ENCODE data around the gene DPP8. TPM values are rescaled to one million over a fixed set of nuclear protein-coding genes. Genes with fewer than 3 reads are reported as not detected.
"Not testable (repeated sequence)": the region's sequence is repeated elsewhere in the genome, so short reads cannot be mapped to it uniquely, and the experiment has no call there.

Gene DPP8
- total RNA-seq, 2 experiments from 2014 or later, result 41.6 to 44.1 TPM

DNA sequence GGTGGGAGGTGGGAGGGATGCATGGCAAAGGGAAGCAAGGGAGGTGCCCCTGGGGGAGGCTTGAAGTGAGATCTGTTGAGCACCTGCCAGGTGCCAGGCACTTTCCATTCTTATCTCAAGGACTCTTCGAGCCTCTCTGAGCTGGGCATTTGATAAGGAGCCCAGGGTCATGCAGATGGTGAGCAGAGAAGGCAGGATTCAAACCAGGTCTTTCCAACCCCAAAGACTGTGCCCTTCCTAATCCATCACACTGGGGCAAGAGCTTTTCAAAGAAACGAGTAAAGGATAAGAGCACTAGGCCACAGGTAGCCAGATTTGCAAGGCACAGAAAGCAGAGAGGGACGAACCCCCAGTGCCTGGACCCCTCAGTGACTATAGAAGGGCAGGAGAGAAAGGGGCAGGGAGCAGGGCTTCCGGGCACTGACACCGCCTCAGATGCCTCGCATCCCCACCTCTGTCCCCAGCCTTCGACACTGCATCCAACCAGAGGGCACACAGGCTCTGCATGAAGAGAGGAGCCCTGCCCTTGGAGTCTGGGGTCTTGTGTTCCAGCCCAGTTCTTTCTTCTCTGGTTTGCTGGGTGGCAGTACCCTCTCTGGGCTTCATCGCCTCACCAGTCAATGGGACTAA is 115.8 kb downstream of the DPP8 start:
- peaks cover 33% of the 10 kb centered on the region for H3K27me3 Mint-ChIP-seq
- H3K4me3 Mint-ChIP-seq, result no peak overlapping the region
- no peaks in the 10 kb centered on the region for H3K36me3 Mint-ChIP-seq
- CTCF ChIA-PET, result interaction anchor here (0.5 to 2.2 kb wide), 9 partner anchors 8 to 349 kb away, joined by 3 to 7 read pairs (median 4); partner anchors contain the start of gene HACD3
- H3K27ac Mint-ChIP-seq, result no peak overlapping the region
- no peaks in the 10 kb centered on the region for H3K4me1 Mint-ChIP-seq
- ATAC-seq (peak; percentile 15), DNase-seq (no peak)
- H3K9me3 Mint-ChIP-seq (ENCODE audit: low read depth), result no peaks in the 10 kb centered on the region

DNA sequence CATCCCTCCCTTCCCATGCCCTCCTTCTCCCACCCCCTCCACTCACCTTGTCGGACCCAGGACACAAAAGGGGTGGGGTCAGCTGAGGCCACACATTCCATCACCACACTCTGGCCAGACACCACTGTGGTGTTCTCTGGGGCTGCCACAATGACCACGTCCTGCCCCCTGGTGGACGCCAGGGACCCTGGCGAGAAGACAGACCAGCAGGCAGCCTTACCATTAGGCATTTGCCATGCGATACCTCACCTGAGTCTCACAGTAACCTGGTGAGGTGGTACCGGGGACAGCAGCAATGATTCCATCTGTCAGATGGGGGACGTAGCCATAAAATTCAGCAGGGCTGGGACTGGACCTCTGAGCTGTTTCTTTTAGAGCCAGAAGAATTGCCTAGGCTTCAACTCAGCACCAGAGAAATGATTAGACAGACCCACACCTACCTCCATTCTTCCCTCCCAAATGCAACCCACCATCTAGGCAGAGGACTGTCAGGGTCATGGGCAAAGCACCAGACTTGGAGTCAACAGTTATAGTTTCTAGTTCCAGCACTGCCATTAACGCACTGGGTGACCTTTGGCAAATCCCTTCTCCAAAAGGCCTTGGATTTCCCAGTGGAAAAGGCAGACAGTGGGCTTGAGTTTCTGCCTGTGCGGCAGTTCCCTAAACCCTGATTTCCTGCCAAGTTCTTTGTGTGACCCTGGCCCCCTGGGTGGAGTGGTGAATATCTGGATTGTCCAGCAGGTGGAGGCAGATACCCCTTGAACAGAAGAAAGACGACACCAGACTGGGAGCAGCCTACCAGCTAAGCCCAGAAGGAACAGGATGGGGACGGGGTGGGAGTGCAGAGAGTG is 116.5 kb downstream of the DPP8 start:
- peak; percentile 62 for DNase-seq
- CTCF ChIA-PET, result interaction anchor here (0.5 to 2.2 kb wide), 17 partner anchors 9 to 348 kb away, joined by 3 to 7 read pairs (median 3); partner anchors contain the start of gene HACD3
- peaks cover 4% of the 10 kb centered on the region for H3K4me1 Mint-ChIP-seq
- H3K9me3 Mint-ChIP-seq (ENCODE audit: low read depth), result no peaks in the 10 kb centered on the region
- H3K36me3 Mint-ChIP-seq, result no peaks in the 10 kb centered on the region
- no peak overlapping the region for H3K4me3 Mint-ChIP-seq
- H3K27ac Mint-ChIP-seq, result no peak overlapping the region
- H3K27me3 Mint-ChIP-seq, result peaks cover 40% of the 10 kb centered on the region
- peak; percentile 77 for ATAC-seq

DNA sequence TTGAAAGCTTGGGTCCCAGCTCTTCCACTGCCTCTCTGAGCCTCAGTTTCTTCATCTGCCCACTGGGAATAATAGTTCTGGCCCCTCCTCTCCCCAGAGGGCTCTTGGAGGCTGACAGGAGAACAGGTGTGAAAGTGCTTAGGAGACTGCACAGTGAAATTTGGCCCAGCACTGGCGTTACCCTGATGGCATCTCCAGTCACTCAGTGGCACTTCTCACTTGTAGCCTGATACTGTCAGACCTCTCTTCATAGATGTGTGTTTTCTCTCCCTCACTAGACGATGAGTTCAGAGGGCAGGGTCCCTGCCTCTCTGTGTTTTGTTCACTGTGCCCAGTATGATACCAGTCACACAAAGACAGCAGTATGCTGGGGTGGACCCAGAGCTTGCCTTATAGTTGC is 117.5 kb downstream of the DPP8 start:
- CTCF ChIA-PET, result interaction anchor here (0.6 to 2.2 kb wide), 15 partner anchors 8 to 887 kb away, joined by 3 to 7 read pairs (median 3); no protein-coding TSS in a partner anchor
- H3K9me3 Mint-ChIP-seq (ENCODE audit: low read depth), result no peaks in the 10 kb centered on the region
- peaks cover 4% of the 10 kb centered on the region for H3K4me1 Mint-ChIP-seq
- no peak overlapping the region for H3K4me3 Mint-ChIP-seq
- H3K27me3 Mint-ChIP-seq, result peaks cover 47% of the 10 kb centered on the region
- DNase-seq, result no peak
- ATAC-seq, result no peak
- no peak overlapping the region for H3K27ac Mint-ChIP-seq
- H3K36me3 Mint-ChIP-seq, result no peaks in the 10 kb centered on the region

DNA sequence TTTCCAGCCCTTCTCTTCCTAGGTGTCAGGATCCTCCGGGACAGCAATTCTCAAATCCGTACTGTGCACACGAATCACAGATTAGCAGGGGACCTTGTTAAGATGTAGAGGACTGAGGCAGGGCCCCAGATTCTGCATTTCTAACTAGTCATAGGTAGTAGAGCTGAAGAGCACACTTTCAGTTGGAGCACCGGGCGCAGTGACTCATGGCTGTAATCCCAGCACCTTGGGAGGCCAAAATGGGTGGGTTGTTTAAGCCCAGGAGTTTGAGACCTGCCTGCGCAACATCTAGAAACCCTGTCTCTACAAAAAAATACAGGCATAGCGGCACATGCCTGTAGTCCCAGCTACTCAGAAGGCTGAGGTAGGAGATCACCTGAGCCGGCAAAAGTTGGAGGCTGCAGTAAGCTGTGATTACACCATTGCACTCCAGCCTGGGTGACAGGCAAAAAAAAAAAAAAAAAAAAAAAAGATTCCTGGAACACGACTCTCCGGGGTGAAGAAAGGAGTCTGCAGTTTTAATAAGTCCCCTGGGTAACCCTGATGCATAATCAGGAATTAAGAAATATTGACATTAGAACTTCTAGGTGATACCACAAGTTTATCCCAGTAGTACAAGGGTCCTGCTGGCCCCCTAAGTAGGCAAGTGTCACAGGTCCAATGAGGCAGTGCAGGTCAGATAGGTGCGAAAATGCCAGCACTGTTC is 118.3 kb downstream of the DPP8 start:
- ATAC-seq (no peak), DNase-seq (no peak)
- Mint-ChIP-seq H3K27ac (no peak overlapping the region), H3K4me3 (no peak overlapping the region), H3K27me3 (peaks cover 51% of the 10 kb centered on the region), H3K9me3 (ENCODE audit: low read depth) (no peaks in the 10 kb centered on the region), H3K4me1 (peaks cover 4% of the 10 kb centered on the region), H3K36me3 (no peaks in the 10 kb centered on the region)
- CTCF ChIA-PET, result interaction anchor here (0.6 to 1.3 kb wide), 8 partner anchors 13 to 888 kb away, joined by 3 to 4 read pairs (median 4); no protein-coding TSS in a partner anchor

DNA sequence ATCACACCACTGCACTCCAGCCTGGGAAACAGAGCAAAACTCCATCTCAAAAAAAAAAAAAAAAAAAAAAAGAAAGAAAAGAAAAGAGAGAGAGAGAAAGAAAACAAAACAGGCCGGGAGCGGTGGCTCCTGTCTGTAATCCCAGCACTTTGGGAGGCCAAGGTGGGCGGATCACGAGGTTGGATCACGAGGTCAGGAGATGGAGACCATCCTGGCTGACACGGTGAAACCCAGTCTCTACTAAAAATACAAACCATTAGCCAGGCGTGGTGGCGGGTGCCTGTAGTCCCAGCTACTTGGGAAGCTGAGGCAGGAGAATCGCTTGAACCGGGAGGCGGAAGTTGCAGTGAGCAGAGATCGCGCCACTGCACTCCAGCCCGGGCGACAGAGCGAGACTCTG is 119.0 kb downstream of the DPP8 start:
- not testable (repeated sequence) for DNase-seq; H3K4me3 Mint-ChIP-seq; H3K27ac Mint-ChIP-seq; H3K9me3 Mint-ChIP-seq (ENCODE audit: low read depth); H3K36me3 Mint-ChIP-seq; H3K4me1 Mint-ChIP-seq; ATAC-seq
- CTCF ChIA-PET, result interaction anchor here (1.2 to 1.3 kb wide), 5 partner anchors 10 to 90 kb away, joined by 3 to 4 read pairs (median 4); no protein-coding TSS in a partner anchor
- peaks cover 54% of the 10 kb centered on the region for H3K27me3 Mint-ChIP-seq

DNA sequence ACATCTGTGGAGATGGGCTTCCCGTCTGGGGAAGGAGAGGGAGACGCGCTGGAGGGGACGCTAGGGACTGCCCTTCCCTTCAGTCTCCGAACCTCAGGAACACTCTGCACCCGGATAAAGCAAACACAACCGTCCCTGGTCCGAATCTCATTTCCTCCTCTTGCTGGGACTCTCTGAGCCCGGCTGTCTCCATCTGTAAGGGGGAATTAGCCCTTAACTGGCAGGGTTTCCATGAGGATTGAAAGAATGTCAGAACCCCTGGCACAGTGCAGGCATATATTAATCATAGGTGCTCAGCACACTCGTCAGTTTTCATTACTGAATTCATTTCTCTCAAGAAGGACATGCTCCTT is 120.5 kb downstream of the DPP8 start:
- no peak for DNase-seq
- H3K9me3 Mint-ChIP-seq (ENCODE audit: low read depth), result no peaks in the 10 kb centered on the region
- ATAC-seq, result no peak
- H3K4me1 Mint-ChIP-seq, result peaks cover 4% of the 10 kb centered on the region
- H3K27me3 Mint-ChIP-seq, result peaks cover 59% of the 10 kb centered on the region
- no peaks in the 10 kb centered on the region for H3K36me3 Mint-ChIP-seq
- no peak overlapping the region for H3K4me3 Mint-ChIP-seq
- CTCF ChIA-PET, result interaction anchor here (1.8 kb wide), 1 partner anchor 12 kb away, joined by 6 read pairs; no protein-coding TSS in a partner anchor
- no peak overlapping the region for H3K27ac Mint-ChIP-seq

DNA sequence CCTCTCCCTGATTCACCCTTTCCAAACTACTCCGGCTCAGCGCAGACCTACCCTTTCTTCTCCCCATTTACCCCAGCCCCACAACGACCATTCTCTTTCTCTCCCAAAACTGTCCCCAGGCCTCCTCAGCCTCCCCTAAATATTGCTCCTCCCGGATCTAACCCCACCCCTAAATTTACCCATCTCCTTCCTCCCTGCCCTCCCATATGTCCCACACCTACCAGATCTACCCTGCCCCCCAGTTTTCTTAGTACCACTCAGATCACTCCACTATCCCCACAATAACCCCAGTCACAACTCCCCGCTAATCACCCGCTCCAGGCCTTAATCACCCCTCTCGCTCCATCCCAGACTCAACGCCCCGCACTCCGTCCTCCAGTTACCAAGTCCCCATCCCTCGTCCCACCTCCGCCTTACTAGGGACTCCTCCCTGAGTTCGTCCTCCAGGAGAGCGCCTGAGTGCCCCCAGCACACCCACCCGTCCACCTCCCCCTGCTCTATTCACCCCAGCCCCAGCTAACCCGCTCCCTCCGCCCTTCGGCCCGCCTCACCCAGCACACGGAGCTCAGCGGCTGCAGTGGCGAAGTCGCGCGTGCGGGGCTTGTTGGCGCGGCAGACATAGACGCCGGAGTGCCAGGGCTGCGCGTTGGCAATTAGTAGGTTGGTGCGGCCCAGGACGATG is 121.1 kb downstream of the DPP8 start:
- H3K9me3 Mint-ChIP-seq (ENCODE audit: low read depth), result no peaks in the 10 kb centered on the region
- CTCF ChIA-PET, result interaction anchor here (1.4 to 1.8 kb wide), 2 partner anchors 11 kb away, joined by 4 to 6 read pairs; no protein-coding TSS in a partner anchor
- no peak overlapping the region for H3K4me3 Mint-ChIP-seq
- H3K27ac Mint-ChIP-seq, result no peak overlapping the region
- H3K4me1 Mint-ChIP-seq, result peaks cover 4% of the 10 kb centered on the region
- DNase-seq, result no peak
- ATAC-seq, result no peak
- peaks cover 60% of the 10 kb centered on the region for H3K27me3 Mint-ChIP-seq
- H3K36me3 Mint-ChIP-seq, result no peaks in the 10 kb centered on the region

DNA sequence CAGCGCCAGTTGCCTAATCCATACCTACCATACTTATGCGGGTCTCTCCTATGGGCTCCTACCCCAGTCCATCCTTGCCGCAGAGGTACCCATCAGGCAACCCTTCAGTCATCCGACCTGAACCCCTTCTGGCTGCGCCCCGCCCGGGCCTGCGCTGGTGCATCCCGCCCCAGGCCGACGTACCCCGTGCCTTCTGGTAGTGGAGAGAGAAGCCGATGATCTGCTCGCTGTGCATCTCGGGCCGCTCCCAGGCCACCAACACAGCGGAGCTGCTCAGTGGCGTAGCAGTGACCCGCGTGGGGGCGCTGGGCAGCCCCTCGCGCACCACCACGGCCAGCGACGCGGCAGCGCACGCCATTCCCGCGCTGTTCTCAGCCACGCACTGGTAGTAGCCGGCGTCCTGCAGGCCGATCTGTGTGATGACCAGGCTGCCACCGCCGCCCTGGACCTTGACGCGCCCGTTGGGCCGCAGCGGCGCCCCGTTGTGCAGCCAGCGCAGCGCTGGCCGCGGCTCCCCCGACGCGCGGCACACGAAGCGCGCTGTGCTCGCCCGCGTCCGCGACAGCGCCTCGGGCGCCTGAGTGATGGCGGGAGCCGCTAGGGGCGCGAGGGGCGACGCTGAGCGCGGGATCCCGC is 121.8 kb downstream of the DPP8 start:
- CTCF ChIA-PET, result interaction anchor here (1.2 to 1.4 kb wide), 3 partner anchors 11 to 77 kb away, joined by 4 to 5 read pairs (median 4); no protein-coding TSS in a partner anchor
- H3K27me3 Mint-ChIP-seq, result peaks cover 59% of the 10 kb centered on the region
- ATAC-seq (no peak), DNase-seq (no peak)
- H3K36me3 Mint-ChIP-seq, result no peaks in the 10 kb centered on the region
- H3K4me1 Mint-ChIP-seq, result peaks cover 4% of the 10 kb centered on the region
- no peak overlapping the region for H3K27ac Mint-ChIP-seq
- no peak overlapping the region for H3K4me3 Mint-ChIP-seq
- no peaks in the 10 kb centered on the region for H3K9me3 Mint-ChIP-seq (ENCODE audit: low read depth)

DNA sequence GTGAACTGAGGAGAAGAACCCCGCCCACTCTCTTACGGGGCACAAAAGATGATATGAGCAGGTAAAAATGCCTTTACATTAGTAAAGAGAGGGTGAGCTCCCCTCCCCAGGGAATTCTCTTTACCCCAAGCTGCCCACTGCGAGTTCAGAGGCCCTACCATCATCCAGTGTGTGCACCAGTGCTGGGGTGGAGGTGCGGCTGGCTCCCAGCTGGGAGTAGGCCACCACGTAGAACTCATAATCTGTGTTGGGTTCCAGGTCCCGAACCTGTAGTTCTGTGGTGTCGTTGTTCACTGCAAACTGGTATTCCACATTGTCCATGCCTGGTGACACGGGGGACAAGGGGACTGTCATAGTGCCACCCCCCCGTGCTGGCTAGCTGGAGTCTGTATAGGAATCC is 122.6 kb downstream of the DPP8 start:
- H3K27me3 Mint-ChIP-seq, result peaks cover 63% of the 10 kb centered on the region
- H3K4me1 Mint-ChIP-seq, result peaks cover 4% of the 10 kb centered on the region
- no peak for DNase-seq
- no peaks in the 10 kb centered on the region for H3K9me3 Mint-ChIP-seq (ENCODE audit: low read depth)
- no peak for ATAC-seq
- no peak overlapping the region for H3K4me3 Mint-ChIP-seq
- H3K36me3 Mint-ChIP-seq, result no peaks in the 10 kb centered on the region
- H3K27ac Mint-ChIP-seq, result no peak overlapping the region
- CTCF ChIA-PET, result interaction anchor here (1.2 to 1.4 kb wide), 4 partner anchors 10 to 76 kb away, joined by 3 to 5 read pairs (median 4); no protein-coding TSS in a partner anchor

DNA sequence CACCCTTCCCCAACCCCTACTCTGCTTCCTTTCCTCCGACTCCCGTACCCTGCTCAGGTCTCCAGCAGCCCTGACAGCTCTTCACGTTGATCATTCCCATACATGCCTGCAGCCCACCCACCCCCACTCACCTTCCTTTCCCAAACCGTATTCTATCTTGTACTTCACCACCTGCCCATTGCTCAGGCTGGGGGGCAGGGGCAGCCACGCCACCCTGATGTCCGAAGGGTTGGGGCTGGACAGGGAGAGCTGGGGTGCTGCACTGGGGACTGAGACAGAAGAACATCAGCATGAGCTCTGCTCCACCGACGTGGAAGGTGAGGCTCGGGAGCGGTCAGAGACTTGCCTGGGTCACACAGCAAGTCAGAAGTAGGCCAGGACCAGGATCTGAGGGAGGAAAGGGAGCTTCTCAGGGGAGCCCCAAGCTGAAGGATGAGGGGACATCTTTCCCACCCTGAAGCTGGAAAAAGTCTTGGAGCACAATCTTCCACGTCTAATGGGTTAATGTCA is 123.2 kb downstream of the DPP8 start:
- CTCF ChIA-PET, result interaction anchor here (1.2 to 1.6 kb wide), 4 partner anchors 9 to 75 kb away, joined by 3 to 9 read pairs (median 4); no protein-coding TSS in a partner anchor
- no peak for DNase-seq
- Mint-ChIP-seq H3K9me3 (ENCODE audit: low read depth) (no peaks in the 10 kb centered on the region), H3K27ac (no peak overlapping the region), H3K4me1 (peaks cover 4% of the 10 kb centered on the region), H3K4me3 (no peak overlapping the region), H3K27me3 (peaks cover 61% of the 10 kb centered on the region), H3K36me3 (no peaks in the 10 kb centered on the region)
- ATAC-seq, result no peak

DNA sequence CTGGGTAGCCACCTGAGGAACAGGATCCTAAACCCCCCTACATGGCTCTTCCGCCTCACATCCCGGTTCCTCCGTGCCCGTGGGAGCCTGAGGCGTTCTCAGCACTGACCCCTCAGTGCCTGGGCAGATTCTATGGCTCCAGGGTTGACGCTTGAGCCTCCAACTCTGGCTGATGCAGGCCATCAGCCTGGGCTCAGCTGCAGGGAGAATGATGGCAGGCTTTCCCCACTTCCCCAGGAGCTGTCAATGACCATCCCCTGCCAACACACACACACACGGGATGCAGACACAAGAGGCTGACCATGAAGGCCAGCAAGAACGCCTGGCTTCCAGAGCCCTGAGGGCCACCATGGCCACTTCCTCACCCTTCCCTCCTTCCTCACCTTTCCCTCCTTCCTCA is 123.9 kb downstream of the DPP8 start:
- Mint-ChIP-seq H3K4me1 (peaks cover 4% of the 10 kb centered on the region), H3K9me3 (ENCODE audit: low read depth) (no peaks in the 10 kb centered on the region), H3K27me3 (peaks cover 55% of the 10 kb centered on the region), H3K36me3 (no peaks in the 10 kb centered on the region), H3K4me3 (no peak overlapping the region), H3K27ac (no peak overlapping the region)
- CTCF ChIA-PET, result interaction anchor here (1.2 to 1.6 kb wide), 2 partner anchors 8 to 10 kb away, joined by 3 to 9 read pairs; no protein-coding TSS in a partner anchor
- ATAC-seq (no peak), DNase-seq (no peak)

DNA sequence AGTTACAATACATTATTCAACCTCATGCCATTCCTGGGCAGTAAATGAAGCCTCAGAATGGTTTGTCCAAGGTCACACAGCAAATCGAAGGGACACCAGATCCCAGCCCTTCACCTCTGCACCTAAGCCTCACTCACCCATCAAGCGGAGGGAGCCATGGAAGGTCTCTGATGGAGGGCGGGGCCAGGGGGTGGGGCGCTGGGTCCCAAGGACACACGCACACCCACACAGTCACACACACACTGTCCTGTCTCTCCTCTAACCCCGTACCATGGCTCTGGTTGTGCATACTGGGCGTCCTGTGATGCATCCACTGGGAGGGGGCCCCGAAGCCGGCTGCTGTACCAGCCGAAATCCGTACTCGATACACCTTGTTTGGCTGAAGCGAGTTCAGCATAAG is 124.4 kb downstream of the DPP8 start:
- Mint-ChIP-seq H3K27me3 (peaks cover 54% of the 10 kb centered on the region), H3K9me3 (ENCODE audit: low read depth) (no peaks in the 10 kb centered on the region), H3K36me3 (no peaks in the 10 kb centered on the region), H3K4me3 (no peak overlapping the region), H3K27ac (no peak overlapping the region), H3K4me1 (peaks cover 4% of the 10 kb centered on the region)
- DNase-seq (no peak), ATAC-seq (no peak)
- CTCF ChIA-PET, result interaction anchor here (0.9 to 1.6 kb wide), 2 partner anchors 8 to 74 kb away, joined by 3 to 9 read pairs; no protein-coding TSS in a partner anchor

All from activated CD8-positive, alpha-beta memory T cell treated with anti-CD3 and anti-CD28 coated beads, Interleukin-2, amount 10 ng/mL, durations not matched to agents 7 days and 5 days (primary cell).